Fibroblast of the aortic adventitia (primary cell): ENCODE results near the gene KCNC3. TPM values are rescaled to one million over a fixed set of nuclear protein-coding genes. Genes with fewer than 3 reads are reported as not detected.
"Not testable (repeated sequence)": the region's sequence is repeated elsewhere in the genome, so short reads cannot be mapped to it uniquely, and the experiment has no call there.

ENCODE experiments used
- DNase-seq: peaks from one replicate; pipeline ENCODE4 v3.0.0-alpha.2; 2010; ENCODE audit warnings: low read depth
- H3K4me3 ChIP-seq: 2 replicates; pipeline ENCODE4 v1.5.1; 2011; ENCODE audit warnings: low read depth, mild to moderate bottlenecking, control low read depth, low read length, moderate library complexity
- CTCF ChIP-seq: IDR thresholded peaks from 2 replicates; pipeline ENCODE4 v1.5.1; 2011; ENCODE audit warnings: mild to moderate bottlenecking, low read length, control low read depth, inconsistent platforms; ENCODE audit not compliant: insufficient read depth
- total RNA-seq: library from RNA; depleted of rRNA; stranded (reverse); fragments of >200 nt; gene quantifications from 2 replicates; pipeline ENCODE4 v1.2.3, GENCODE V29; 2012; ENCODE audit warnings: low replicate concordance

The KCNC3 gene
- total RNA-seq, 1 donor = not detected

GRCh38 chr19:50352242-50352641 lies 23.1 kb upstream of the KCNC3 start:
- no peak overlapping the region for H3K4me3 ChIP-seq
- no peak for TF ChIP-seq CTCF
- no peak for DNase-seq

- H3K4me3 ChIP-seq = no peak overlapping the region
- no peak for DNase-seq
- TF ChIP-seq CTCF = no peak
Observed at GRCh38 chr19:50349277-50350057, 20.3 kb upstream of the KCNC3 start.

GRCh38 chr19:50347089-50347581 lies 18.0 kb upstream of the KCNC3 start:
- not testable (repeated sequence) for H3K4me3 ChIP-seq, DNase-seq

- no peak for TF ChIP-seq CTCF
- DNase-seq = no peak
- no peak overlapping the region for H3K4me3 ChIP-seq
Observed at GRCh38 chr19:50344661-50345318, 15.6 kb upstream of the KCNC3 start.

- no peak for DNase-seq
- no peak for TF ChIP-seq CTCF
- H3K4me3 ChIP-seq = no peak overlapping the region
Observed at GRCh38 chr19:50341091-50341564, 12.0 kb upstream of the KCNC3 start.

- TF ChIP-seq CTCF = no peak
- no peak for DNase-seq
- H3K4me3 ChIP-seq = no peak overlapping the region
Observed at GRCh38 chr19:50340331-50340730, 11.2 kb upstream of the KCNC3 start.

- DNase-seq = not testable (repeated sequence)
Observed at GRCh38 chr19:50337031-50337430, 7.9 kb upstream of the KCNC3 start.

More at GRCh38 chr19:50337031-50337430, 7.9 kb upstream of the KCNC3 start:
- H3K4me3 ChIP-seq = not testable (repeated sequence)
